ENCODE results near the gene ZIC2.

The ZIC2 gene

GRCh38 chr13:99960663-99961311, 20.8 kb upstream of the ZIC2 start:
- DNase-seq, result no peak

- DNase-seq, result no peak
These were observed 19.9 kb upstream of the ZIC2 start for GRCh38 chr13:99961636-99962035.

GRCh38 chr13:99962242-99962641, 19.3 kb upstream of the ZIC2 start:
- no peak for DNase-seq

GRCh38 chr13:99963816-99964339, 17.7 kb upstream of the ZIC2 start:
- DNase-seq, result no peak

DNA sequence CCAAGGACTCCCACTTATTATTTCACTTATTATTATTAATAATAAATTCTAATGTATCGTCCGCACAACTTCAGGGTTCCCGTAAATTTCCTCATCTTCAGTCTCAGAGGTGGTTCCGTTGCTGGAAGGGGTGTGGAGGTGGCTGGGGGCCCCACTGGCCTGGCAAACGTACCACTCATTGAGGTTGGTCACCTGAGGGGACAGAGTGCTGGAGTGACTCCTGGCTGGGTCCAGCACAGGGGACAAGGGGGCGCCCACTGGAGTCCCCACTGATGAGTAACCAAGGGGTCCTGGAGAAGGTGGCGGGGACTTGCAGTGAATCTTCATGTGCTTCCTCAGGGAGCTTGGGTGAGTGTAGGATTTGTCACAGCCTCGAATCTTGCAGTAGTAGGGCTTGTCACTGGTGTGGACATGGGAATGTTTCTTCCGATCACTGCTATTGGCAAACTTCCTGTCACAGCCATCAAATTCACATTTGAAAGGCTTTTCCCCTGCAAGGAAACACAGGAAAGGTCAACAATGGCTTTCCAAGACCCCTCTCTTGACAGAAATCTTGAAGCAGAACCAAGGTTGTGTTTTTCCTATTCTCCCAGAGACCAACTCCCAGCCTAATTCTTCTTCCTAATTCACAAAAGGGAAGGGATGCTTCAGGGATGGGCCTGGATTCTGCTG, 16.1 kb upstream of the ZIC2 start:
- DNase-seq, result no peak

DNA sequence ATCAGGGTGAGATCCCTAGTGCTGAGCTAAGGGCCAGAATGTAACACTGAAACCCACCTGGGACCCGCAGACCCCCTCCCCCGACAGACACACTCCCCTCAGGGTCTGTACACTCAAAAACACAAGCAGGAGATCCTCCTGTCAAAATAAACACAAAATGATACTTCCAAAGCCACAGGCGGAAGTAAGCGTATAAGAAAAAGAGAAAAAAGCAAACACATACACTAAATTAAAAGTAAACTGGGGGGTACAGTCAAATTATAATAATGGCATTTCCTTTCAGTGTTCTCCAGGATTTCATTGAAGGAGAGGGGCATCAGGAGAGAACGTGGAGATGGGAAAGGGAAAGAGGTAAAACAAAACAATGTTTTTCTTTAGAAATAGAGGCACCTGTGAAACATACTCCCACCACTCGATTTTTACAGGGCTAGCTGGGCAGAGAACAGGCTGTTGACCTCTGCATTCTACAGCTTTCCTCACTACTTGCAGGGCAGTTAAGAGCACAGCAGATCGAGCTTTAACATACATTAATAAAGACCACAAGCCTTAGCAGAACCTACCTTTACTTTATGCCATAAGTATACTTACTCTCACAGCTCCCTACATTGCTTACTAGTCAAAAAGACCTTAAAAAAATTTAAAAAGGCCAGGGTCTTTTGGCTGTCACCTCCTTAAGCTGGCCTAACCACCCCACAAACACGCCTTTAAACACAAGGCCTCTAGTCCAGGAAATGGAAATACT, 15.3 kb upstream of the ZIC2 start:
- no peak for DNase-seq

DNA sequence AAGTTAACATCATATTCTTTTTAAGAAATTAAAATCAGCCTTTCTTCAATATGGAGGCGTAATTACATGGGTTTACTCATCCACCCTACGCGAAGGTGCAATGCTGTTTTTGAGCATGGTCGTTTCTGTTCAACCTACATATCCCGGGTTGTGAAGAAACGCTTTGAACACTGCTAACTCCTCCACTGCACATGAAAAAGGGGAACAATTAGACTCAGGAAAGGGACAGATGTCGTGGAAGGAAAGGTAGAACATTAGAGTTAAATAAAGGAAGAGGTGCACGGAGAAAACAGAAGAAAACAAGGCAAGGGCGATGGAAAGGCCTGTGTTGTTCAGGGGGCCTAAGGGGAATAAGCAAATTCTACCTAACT, 14.1 kb upstream of the ZIC2 start:
- no peak for DNase-seq

DNA sequence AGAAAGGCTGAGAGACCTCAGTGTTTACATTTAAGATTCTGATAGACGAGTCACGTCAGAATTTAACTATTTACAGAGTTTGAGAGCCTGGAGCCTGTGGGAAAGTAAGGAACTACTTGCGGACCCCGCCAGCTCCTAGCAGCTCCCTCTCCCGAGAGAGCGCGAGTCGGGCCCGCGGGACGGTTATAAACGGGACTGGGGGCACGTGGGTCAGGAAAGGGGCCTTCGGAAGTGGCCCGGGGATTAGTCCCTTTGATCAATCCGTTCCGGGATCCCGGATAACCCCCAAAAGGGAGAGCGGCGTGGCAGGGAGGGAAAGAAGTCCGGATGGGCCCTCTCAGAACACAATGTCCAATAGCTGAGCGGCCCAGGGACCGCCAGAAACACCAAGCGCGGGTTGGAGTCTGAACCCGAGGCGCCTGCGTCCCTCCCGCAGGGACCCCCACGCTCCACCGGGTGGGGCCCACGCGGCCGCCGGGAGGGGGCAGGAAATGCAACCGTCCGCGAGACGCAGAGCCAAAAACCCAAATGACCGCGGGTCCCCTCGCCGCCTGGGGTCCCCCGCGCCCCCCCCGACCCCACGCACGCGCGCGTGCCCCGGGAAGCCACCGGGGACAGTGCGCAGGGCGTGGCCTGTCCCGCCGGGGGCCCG, 13.6 kb upstream of the ZIC2 start:
- DNase-seq, result no peak

- no peak for DNase-seq
These were observed 12.8 kb upstream of the ZIC2 start for GRCh38 chr13:99968521-99969452.

- DNase-seq, result no peak
These were observed 12.1 kb upstream of the ZIC2 start for GRCh38 chr13:99969453-99969918.

DNA sequence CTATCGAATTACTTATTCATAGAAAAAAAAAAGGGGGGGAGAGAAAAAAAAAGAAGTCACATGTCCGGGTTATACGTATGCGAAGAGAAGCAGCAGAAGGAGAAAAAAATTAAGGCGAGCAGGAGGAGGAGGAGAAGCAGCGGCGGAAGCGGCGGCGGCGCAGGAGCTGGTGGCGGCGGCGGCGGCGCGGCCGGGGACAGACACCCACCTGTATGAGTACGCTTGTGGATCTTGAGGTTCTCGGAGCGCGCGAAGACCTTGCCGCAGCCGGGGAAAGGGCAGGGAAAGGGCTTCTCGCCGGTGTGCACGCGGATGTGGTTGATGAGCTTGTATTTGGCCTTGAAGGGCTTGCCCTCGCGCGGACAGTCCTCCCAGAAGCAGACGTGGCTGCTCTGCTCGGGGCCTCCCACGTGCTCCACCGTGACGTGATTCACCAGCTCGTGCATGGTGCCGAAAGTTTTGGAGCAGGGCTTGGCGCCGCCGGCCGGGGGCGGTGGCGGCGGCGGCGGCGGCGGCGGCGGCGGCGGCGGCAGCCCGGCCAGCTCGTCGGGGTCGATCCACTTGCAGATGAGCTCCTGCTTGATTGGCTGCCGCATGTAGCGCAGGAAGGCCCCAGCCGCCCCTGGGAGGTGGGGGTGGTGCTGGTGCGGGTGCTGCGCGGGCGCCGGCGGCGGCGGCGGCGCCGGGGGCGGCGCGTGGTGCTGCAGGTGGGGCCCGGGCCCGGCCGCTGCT, 11.5 kb upstream of the ZIC2 start:
- DNase-seq, result no peak

- DNase-seq, result no peak
These were observed 10.7 kb upstream of the ZIC2 start for GRCh38 chr13:99970651-99971575.

- DNase-seq, result no peak
These were observed 9.9 kb upstream of the ZIC2 start, which contains the start of gene ZIC5 for GRCh38 chr13:99971576-99972189. Gene ZIC5, minus strand, starts transcription at chr13:99971767. Its CDS starts 164 bp downstream, at chr13:99971603.

DNA sequence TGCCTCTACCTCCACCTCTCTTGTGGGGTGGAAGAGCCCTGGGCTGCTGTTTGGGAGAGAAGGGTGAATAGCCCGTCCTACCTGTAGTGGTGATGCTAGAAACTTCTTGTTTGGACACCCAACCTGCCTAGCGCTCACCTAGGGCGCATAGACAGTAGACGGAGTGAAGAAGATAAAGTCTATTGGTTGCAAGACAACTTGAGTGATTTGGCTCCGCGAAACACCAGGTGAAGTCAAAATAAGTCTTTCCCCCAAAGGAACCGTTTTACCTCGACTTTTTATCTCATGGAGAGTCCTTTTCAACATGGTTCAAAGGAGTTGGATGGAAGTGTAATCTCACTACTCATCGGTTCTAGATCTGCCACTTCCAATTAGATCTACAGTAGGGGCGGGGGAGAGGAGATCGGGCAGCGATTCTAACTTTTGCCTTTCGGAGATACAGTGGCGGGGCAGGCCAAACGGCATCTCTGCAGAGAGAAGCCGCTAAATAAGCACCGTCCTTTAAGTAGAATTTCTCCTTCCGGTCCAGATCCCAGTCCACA, 9.3 kb upstream of the ZIC2 start:
- no peak for DNase-seq

GRCh38 chr13:99973163-99973807, 8.3 kb upstream of the ZIC2 start:
- no peak for DNase-seq

DNA sequence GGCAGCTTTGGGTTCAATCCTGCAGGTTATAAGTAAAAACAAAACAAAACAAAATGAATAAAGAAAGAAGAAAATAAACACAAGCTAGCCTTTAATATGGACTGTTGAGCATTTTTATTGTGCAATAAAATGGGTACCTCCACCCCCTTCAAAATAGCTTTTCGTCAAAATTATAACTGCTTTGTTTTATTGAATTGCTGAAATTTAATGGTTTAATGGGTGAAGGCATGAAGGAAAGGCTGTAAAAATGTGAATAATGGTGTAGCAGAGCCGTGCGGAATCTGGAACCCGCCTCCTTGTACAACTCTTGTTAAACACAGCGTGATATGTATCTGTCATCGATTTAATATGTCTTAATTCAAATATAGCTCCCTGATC, 7.8 kb upstream of the ZIC2 start:
- DNase-seq, result no peak

DNA sequence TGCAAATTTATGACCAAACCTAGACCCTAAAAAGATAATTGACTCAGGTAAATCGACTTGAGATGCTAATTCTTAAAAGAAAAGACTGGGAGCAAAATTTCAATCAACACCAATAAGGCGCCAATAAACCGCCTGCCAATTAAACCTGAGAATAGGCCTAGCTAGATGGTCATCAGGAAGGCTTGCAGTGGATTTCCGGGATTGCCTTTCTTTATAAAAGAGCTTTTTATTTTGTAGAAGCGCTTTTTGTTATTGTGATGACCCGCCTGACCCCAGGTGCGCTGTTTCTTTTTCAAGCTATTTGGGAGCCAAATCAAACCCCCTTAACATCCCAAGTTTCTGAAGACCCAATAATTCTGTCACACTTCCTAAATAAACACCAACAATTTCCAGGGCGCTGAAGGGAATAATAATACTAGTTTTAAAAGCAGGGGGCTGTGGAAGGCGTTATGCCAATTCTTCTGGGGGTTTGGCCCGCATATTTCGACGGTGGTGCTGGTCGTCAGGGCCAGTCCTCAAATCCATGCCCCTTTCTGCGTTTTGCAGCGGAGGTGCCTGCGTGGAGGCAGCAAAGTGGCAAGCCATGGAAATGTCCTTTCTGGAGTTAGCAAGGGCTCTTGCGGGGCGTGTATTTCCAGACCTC, 7.2 kb upstream of the ZIC2 start:
- no peak for DNase-seq

GRCh38 chr13:99974939-99975561, 6.5 kb upstream of the ZIC2 start:
- DNase-seq, result no peak

All from NCI-H1417 treated with DMSO at 0.1 percent for 48 hours (cell line).